GM10266 (cell line): Measurements from ENCODE around the gene TNS3.

Experiments
- DNase-seq: peaks from one replicate; pipeline ENCODE4 v3.0.0; 2012; ENCODE audit errors: extremely low spot score
- TF ChIP-seq, protein P1 (sequence below): IDR thresholded peaks from 2 replicates; pipeline ENCODE4 v1.5.1; 2012; ENCODE audit warnings: mild to moderate bottlenecking, low read depth; ENCODE audit not compliant: control insufficient read depth, insufficient read depth; ENCODE audit errors: missing control alignments

The TNS3 gene

DNA sequence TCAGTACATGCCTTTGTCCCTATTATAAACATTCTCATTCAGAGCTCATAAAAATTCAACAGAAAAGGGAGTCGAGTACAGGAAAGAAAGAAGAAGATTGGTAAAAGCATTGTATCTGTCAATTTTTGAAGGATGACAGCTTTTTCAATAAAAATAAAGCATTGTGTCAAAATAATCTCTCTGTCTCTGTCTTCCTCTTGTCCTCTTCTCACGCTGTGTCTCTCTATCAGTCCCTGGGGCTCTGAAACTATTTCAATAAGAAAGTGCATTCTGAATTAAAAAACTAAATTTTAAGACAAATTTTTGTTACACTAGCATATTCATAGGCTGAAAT is 248.4 kb downstream of the TNS3 start:
- TF ChIP-seq, protein P1, sequence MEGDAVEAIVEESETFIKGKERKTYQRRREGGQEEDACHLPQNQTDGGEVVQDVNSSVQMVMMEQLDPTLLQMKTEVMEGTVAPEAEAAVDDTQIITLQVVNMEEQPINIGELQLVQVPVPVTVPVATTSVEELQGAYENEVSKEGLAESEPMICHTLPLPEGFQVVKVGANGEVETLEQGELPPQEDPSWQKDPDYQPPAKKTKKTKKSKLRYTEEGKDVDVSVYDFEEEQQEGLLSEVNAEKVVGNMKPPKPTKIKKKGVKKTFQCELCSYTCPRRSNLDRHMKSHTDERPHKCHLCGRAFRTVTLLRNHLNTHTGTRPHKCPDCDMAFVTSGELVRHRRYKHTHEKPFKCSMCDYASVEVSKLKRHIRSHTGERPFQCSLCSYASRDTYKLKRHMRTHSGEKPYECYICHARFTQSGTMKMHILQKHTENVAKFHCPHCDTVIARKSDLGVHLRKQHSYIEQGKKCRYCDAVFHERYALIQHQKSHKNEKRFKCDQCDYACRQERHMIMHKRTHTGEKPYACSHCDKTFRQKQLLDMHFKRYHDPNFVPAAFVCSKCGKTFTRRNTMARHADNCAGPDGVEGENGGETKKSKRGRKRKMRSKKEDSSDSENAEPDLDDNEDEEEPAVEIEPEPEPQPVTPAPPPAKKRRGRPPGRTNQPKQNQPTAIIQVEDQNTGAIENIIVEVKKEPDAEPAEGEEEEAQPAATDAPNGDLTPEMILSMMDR, result no peak
- no peak for DNase-seq

DNA sequence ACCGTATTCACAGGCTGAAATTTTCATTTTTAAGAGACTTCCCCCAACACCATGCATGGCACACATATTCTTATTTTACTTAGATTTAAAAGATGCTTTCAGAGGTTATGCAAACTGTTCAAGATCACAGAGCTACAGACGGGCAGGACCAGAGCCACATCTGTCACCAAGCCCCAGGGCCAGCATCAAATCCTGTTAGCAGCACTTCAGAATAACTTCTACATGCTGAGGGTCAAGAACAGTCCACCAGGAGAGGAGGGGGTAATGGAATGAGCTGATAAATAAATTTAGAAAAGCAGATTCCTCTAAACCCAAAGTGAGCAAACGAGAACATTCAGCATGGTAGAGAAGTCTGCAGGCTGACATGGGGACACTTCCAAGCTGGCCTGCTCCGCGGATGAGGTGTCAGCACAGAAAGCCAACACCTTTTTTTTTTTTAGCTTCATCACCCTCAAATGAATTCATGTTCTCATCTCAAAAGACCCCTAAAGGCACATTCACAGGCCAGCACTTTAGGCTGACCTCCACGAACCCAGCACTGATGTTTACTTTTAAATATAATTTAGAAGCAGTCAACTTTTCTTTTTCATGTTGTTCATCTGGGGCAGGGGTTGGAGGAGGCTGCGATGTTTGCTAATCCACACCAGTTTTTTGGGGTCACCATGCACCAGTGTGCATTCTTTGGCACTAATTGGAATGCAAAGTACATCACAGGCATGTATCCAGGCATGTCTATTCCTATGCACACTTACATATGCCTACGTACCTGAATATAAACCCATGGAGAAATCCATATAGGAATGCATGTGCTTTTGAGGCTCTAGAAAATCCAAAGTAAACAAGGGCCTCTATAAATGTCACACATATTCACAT is 249.0 kb downstream of the TNS3 start:
- TF ChIP-seq, protein P1, result no peak
- no peak for DNase-seq

DNA sequence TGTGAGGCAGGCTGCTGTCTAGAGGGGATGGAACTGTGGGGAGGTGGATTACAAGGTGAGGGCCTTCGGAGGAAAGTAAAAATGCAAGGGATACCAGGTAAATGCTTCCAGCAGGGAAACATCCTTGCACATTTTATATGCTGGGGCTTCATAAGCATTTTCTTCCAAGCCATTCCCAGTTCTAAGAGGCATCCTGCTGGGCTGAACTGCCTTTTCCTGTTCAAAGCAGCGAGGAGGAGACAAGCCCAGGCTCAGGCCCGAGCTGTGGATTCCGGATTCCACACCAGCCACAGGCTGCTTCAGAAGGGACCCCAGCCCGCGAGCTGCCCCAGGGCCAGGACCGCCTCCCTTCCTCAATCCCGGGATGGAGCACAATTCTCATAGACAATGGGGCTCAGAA is 249.7 kb downstream of the TNS3 start:
- TF ChIP-seq, protein P1, result no peak
- no peak for DNase-seq

DNA sequence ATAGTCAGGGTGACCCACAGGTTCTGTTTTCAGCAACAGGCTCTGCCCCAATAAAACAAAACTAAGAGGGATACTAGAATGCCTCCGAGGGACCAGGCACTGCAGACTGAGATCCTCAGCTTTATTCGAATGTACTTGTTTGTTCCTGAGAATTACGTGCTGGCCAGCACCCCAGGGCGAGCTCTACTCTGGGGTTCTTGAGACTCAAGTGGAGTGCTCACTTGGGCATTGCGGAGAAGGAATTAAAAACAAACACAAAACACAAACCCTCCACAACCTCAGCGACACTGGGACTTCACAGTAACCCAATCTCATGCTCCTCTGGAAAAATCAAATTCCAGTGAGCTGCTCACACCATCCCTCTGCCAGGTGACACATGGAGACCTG is 250.7 kb downstream of the TNS3 start:
- TF ChIP-seq, protein P1, result no peak
- no peak for DNase-seq

DNA sequence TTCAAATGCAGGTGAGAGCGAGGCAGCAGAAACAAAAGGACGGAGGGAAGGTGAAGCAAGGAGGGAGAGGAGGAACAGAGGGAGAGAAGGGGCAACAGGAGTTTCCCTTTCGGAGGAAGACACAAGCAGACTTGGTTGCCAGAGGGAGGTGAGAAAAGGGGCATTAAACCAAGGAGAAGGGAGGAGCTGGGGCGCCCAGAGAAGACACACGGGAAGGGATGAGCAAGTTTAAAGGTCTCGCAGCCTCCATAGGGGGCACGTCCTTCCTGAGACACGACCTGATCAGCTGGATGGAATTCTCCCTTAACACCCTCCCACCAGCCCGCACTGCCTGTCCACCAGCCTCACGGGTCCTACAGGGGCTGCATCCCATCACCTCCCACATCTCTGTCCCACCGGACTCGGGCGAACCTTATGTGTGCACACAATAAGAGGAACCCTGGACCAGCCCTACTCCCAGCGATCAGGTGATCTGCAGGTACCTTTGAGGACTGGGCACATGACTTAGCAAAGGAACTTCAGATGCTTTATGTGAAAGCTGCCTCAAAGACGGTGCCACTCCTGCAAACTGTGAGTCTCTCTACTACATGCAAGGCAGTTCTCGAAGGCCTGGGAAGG is 251.2 kb downstream of the TNS3 start:
- TF ChIP-seq, protein P1, result no peak

DNA sequence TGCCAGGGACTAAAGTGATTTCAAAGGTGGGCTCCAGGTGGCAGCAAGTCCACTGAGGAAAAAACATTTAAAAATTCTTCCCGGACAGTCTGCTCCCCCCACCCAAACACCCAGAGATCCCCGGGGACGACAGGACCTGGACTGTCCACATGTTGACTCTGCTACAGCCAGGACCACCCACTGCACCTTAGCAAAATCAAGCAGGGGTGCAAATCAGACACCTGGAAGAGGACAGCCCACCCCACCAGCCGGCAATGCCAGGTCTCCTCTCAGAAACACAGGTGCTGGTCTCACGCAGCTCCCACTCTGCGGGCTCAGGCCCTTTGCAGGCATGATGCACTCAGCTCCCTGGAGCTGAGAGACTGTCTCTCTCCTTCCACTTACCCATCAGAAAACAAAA is 251.9 kb downstream of the TNS3 start:
- TF ChIP-seq, protein P1, result no peak
- DNase-seq, result no peak

More for the DNA sequence above, 251.2 kb downstream of the TNS3 start:
- no peak for DNase-seq

DNA sequence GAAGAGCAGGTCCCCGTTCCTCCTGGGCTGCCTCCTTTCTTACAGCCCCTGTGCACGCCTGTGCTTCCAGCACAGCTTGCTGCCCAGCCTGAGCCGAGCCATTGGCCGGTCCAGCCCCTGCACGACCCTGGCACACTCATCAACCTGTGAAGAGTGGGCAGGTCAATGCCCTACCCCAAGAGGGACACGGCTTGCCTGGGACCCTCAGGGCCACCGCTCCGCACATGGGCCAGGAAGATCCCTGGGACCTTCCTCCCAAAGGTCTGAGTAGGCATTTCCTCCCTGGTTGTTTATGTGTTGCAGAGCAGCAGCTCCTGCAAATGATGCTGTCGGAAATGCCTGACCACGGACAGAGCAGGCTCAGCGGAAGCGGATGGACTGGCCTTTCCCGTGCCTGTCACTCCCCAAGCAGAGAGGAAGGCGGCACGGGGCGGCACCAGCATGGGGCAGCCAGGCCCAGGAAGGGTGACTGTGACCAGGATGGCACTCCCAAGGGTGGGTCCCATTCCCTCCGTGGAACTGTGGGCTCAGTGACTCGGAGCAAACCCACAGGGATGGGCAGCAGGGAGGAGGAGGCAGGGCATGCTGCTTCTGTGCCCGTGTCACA is 252.5 kb downstream of the TNS3 start:
- DNase-seq, result no peak
- TF ChIP-seq, protein P1, result no peak
